HEK293 (cell line): Measurements from ENCODE around the gene EMILIN1.

ENCODE experiments used
- CTCF ChIA-PET: fragments of 350-600 bp; formaldehyde crosslinking; extraction: SDS; loops from one replicate; lab custom pipeline; 2021; ENCODE audit warnings: antibody characterized with exemption; lab: Yijun Ruan, JAX
- POLR2A ChIA-PET: fragments of 300-600 bp; formaldehyde crosslinking; extraction: SDS; loops from one replicate; lab custom pipeline; 2020; ENCODE audit warnings: antibody characterized with exemption, inconsistent platforms; lab: Yijun Ruan, JAX
- H3K27ac ChIP-seq: fragments of 200-500 bp; sonication (Bioruptor generic); 2 replicates; pipeline ENCODE4 v1.5.1; 2014; ENCODE audit warnings: low read depth, low read length, control low read depth, inconsistent platforms; ENCODE audit errors: extremely low read depth
- H3K36me3 ChIP-seq, 2 experiments: fragments of 200-500 bp in 1 of 2; sonication (Bioruptor generic) in 1 of 2; 1 replicate in 1 of 2; 2 replicates in 1 of 2; pipeline ENCODE4 v1.5.1; 2014 to 2017; ENCODE audit warnings: inconsistent platforms in 2 of 2, low read length in 2 of 2; ENCODE audit not compliant: control insufficient read depth in 2 of 2, insufficient read depth in 1 of 2
- H3K4me1 ChIP-seq: fragments of 200-500 bp; sonication (Bioruptor generic); 2 replicates; pipeline ENCODE4 v1.5.1; 2014; ENCODE audit warnings: mild to moderate bottlenecking, low read length, inconsistent platforms; ENCODE audit not compliant: control insufficient read depth, insufficient read depth
- H3K4me3 ChIP-seq: 2 replicates; pipeline ENCODE4 v1.5.1; 2011; ENCODE audit warnings: low read depth, mild to moderate bottlenecking, control low read depth, low read length, moderate library complexity
- H3K9me3 ChIP-seq: fragments of 200-500 bp; sonication (Bioruptor generic); 2 replicates; pipeline ENCODE4 v1.5.1; 2014; ENCODE audit warnings: low read depth, low read length, inconsistent platforms; ENCODE audit not compliant: control insufficient read depth, insufficient read depth
- HOXC10 ChIP-seq: sonication (generic); formaldehyde crosslinking; IDR thresholded peaks from 2 replicates; pipeline ENCODE4 v1.8.1; 2023; ENCODE audit warnings: mild to moderate bottlenecking, missing genetic modification reagents
- MEIS1 ChIP-seq: sonication (generic); formaldehyde crosslinking; IDR thresholded peaks from 2 replicates; pipeline ENCODE4 v1.8.1; 2022; ENCODE audit warnings: missing genetic modification reagents, mild to moderate bottlenecking, borderline replicate concordance
- ZNF10 ChIP-seq: fragments of 450-650 bp; formaldehyde crosslinking; IDR thresholded peaks from 2 replicates; pipeline ENCODE4 v1.5.1; 2017; ENCODE audit warnings: missing biosample characterization, missing genetic modification characterization
- ZNF341 ChIP-seq: fragments of 450-650 bp; formaldehyde crosslinking; IDR thresholded peaks from 2 replicates; pipeline ENCODE4; 2016; ENCODE audit warnings: low read depth, missing biosample characterization, missing genetic modification characterization
- TF ChIP-seq, protein P1 (sequence below): fragments of 450-650 bp; formaldehyde crosslinking; IDR thresholded peaks from 2 replicates; pipeline ENCODE4 v1.5.1; 2016; ENCODE audit warnings: missing biosample characterization, missing genetic modification characterization
- TF ChIP-seq, protein P2 (sequence below): fragments of 450-650 bp; formaldehyde crosslinking; conservative IDR thresholded peaks from 2 replicates; pipeline ENCODE4 v1.5.1; 2016; ENCODE audit warnings: low read depth, missing biosample characterization, missing genetic modification characterization
- TF ChIP-seq, protein P3 (sequence below): fragments of 450-650 bp; formaldehyde crosslinking; conservative IDR thresholded peaks from 2 replicates; pipeline ENCODE4 v1.5.1; 2016; ENCODE audit warnings: low read depth, missing biosample characterization, missing genetic modification characterization
- TF ChIP-seq, protein P4 (sequence below): fragments of 450-650 bp; formaldehyde crosslinking; IDR thresholded peaks from 2 replicates; pipeline ENCODE4 v1.5.1; 2017; ENCODE audit warnings: missing biosample characterization, missing genetic modification characterization

Gene EMILIN1

DNA sequence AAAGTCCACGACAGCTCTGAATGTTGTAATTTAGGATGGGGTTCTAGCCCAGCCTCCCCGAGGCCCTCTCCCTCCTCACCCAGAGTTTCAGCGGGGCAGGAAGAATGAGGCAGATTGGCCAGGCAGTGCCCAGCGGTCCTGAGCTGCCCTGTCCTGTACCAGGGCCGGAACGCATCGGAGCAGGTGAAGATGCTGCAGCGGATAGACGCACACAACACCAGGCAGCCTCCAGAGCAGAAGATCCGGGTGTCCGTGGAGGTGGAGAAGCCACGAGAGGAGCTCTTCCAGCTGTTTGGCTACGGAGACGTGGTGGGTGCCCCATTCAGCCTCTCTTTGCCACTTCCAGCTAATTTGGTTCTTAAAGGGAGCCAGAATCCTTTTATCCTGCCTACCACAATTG, 18.9 kb downstream of the EMILIN1 start:
- ChIA-PET POLR2A (interaction anchor here (0.5 to 1.8 kb wide), 4 partner anchors 10 to 47 kb away, joined by 3 to 7 read pairs (median 4); partner anchors contain the start of genes KHK and PREB), CTCF (interaction anchor here (0.6 to 7.0 kb wide), 16 partner anchors 8 to 252 kb away, joined by 3 to 44 read pairs (median 4); partner anchors contain the start of gene KHK)
- Histone ChIP-seq H3K4me1 (no peaks in the 10 kb centered on the region), H3K4me3 (no peak overlapping the region), H3K9me3 (no peaks in the 10 kb centered on the region), H3K36me3 (peaks cover 0 to 48% of the 10 kb centered on the region in 2 experiments; a peak in 1 of 3 replicates), H3K27ac (no peak overlapping the region)
- TF ChIP-seq HOXC10 (CRISPR knock-in tag) (no peak), ZNF341 (tag by site-specific recombination) (no peak), ZNF10 (no peak)
- TF ChIP-seq, protein P1, sequence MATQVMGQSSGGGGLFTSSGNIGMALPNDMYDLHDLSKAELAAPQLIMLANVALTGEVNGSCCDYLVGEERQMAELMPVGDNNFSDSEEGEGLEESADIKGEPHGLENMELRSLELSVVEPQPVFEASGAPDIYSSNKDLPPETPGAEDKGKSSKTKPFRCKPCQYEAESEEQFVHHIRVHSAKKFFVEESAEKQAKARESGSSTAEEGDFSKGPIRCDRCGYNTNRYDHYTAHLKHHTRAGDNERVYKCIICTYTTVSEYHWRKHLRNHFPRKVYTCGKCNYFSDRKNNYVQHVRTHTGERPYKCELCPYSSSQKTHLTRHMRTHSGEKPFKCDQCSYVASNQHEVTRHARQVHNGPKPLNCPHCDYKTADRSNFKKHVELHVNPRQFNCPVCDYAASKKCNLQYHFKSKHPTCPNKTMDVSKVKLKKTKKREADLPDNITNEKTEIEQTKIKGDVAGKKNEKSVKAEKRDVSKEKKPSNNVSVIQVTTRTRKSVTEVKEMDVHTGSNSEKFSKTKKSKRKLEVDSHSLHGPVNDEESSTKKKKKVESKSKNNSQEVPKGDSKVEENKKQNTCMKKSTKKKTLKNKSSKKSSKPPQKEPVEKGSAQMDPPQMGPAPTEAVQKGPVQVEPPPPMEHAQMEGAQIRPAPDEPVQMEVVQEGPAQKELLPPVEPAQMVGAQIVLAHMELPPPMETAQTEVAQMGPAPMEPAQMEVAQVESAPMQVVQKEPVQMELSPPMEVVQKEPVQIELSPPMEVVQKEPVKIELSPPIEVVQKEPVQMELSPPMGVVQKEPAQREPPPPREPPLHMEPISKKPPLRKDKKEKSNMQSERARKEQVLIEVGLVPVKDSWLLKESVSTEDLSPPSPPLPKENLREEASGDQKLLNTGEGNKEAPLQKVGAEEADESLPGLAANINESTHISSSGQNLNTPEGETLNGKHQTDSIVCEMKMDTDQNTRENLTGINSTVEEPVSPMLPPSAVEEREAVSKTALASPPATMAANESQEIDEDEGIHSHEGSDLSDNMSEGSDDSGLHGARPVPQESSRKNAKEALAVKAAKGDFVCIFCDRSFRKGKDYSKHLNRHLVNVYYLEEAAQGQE (tag by site-specific recombination), result no peak
- TF ChIP-seq, protein P2, sequence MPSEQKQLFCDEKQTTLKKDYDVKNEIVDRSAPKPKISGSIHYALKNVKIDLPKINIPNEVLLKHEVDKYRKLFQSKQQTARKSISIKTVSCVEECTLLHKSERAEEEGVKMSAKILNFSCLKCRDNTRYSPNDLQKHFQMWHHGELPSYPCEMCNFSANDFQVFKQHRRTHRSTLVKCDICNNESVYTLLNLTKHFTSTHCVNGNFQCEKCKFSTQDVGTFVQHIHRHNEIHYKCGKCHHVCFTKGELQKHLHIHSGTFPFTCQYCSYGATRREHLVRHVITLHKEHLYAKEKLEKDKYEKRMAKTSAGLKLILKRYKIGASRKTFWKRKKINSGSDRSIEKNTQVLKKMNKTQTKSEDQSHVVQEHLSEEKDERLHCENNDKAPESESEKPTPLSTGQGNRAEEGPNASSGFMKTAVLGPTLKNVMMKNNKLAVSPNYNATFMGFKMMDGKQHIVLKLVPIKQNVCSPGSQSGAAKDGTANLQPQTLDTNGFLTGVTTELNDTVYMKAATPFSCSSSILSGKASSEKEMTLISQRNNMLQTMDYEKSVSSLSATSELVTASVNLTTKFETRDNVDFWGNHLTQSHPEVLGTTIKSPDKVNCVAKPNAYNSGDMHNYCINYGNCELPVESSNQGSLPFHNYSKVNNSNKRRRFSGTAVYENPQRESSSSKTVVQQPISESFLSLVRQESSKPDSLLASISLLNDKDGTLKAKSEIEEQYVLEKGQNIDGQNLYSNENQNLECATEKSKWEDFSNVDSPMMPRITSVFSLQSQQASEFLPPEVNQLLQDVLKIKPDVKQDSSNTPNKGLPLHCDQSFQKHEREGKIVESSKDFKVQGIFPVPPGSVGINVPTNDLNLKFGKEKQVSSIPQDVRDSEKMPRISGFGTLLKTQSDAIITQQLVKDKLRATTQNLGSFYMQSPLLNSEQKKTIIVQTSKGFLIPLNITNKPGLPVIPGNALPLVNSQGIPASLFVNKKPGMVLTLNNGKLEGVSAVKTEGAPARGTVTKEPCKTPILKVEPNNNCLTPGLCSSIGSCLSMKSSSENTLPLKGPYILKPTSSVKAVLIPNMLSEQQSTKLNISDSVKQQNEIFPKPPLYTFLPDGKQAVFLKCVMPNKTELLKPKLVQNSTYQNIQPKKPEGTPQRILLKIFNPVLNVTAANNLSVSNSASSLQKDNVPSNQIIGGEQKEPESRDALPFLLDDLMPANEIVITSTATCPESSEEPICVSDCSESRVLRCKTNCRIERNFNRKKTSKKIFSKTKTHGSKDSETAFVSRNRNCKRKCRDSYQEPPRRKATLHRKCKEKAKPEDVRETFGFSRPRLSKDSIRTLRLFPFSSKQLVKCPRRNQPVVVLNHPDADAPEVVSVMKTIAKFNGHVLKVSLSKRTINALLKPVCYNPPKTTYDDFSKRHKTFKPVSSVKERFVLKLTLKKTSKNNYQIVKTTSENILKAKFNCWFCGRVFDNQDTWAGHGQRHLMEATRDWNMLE (tag by site-specific recombination), result no peak
- TF ChIP-seq, protein P3, sequence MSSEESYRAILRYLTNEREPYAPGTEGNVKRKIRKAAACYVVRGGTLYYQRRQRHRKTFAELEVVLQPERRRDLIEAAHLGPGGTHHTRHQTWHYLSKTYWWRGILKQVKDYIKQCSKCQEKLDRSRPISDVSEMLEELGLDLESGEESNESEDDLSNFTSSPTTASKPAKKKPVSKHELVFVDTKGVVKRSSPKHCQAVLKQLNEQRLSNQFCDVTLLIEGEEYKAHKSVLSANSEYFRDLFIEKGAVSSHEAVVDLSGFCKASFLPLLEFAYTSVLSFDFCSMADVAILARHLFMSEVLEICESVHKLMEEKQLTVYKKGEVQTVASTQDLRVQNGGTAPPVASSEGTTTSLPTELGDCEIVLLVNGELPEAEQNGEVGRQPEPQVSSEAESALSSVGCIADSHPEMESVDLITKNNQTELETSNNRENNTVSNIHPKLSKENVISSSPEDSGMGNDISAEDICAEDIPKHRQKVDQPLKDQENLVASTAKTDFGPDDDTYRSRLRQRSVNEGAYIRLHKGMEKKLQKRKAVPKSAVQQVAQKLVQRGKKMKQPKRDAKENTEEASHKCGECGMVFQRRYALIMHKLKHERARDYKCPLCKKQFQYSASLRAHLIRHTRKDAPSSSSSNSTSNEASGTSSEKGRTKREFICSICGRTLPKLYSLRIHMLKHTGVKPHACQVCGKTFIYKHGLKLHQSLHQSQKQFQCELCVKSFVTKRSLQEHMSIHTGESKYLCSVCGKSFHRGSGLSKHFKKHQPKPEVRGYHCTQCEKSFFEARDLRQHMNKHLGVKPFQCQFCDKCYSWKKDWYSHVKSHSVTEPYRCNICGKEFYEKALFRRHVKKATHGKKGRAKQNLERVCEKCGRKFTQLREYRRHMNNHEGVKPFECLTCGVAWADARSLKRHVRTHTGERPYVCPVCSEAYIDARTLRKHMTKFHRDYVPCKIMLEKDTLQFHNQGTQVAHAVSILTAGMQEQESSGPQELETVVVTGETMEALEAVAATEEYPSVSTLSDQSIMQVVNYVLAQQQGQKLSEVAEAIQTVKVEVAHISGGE, result no peak

DNA sequence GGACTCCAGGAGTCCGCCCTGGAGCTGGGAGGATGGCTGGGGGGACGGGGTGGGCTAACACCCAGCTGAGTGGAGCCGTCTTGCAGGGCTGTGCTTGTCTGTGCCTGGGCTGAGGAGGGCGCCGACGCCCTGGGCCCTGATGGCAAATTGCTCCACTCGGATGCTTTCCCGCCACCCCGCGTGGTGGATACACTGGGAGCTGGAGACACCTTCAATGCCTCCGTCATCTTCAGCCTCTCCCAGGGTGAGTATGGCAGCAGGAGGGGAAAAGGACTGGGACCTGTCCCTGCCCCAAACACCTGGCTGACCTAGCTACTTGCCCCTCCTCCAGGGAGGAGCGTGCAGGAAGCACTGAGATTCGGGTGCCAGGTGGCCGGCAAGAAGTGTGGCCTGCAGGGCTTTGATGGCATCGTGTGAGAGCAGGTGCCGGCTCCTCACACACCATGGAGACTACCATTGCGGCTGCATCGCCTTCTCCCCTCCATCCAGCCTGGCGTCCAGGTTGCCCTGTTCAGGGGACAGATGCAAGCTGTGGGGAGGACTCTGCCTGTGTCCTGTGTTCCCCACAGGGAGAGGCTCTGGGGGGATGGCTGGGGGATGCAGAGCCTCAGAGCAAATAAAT, 21.0 kb downstream of the EMILIN1 start:
- CTCF ChIA-PET, result interaction anchor here (0.5 to 7.0 kb wide), 15 partner anchors 9 to 203 kb away, joined by 3 to 44 read pairs (median 6); partner anchors contain the start of genes ABHD1 and KHK
- Histone ChIP-seq H3K4me1 (no peaks in the 10 kb centered on the region), H3K4me3 (no peak overlapping the region), H3K9me3 (no peaks in the 10 kb centered on the region), H3K27ac (no peak overlapping the region), H3K36me3 (peaks cover 0 to 33% of the 10 kb centered on the region in 2 experiments; a peak in 1 of 3 replicates)
- POLR2A ChIA-PET, result no interaction called here
- TF ChIP-seq, protein P4, sequence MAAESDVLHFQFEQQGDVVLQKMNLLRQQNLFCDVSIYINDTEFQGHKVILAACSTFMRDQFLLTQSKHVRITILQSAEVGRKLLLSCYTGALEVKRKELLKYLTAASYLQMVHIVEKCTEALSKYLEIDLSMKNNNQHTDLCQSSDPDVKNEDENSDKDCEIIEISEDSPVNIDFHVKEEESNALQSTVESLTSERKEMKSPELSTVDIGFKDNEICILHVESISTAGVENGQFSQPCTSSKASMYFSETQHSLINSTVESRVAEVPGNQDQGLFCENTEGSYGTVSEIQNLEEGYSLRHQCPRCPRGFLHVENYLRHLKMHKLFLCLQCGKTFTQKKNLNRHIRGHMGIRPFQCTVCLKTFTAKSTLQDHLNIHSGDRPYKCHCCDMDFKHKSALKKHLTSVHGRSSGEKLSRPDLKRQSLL (tag by site-specific recombination), result peak; percentile 72
- TF ChIP-seq MEIS1 (CRISPR knock-in tag), result no peak
